Measurements from ENCODE around the gene SND1. TPM values are rescaled to one million over a fixed set of nuclear protein-coding genes. Genes with fewer than 3 reads are reported as not detected.

Gene SND1
- total RNA-seq, 1 experiment from 2014 or later = 139 TPM

DNA sequence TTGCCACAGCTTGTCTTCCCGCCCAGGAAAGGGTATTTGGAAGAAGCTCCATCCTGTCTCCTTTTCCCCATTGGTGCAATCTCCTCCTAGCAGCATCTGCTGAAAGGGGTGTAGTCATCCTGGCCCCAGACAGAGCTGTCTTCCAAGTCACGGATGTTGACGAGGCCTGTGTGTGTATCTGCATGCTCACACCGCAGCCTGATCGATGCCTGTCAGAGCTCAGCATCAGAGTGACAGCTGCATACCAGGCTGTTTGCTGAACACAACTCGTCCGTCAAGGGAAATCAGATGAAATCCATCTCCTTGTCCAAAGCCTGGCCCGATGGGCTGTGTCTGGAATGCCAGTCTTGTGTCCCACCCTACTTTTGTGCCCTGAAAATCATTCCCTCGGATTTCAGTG is 400.4 kb downstream of the SND1 start:
- Histone ChIP-seq H3K4me2 (ENCODE audit: low read length) (no peak overlapping the region), H3K9me3 (ENCODE audit: low read length) (no peaks in the 10 kb centered on the region), H2AFZ (ENCODE audit: low read length) (no peak overlapping the region), H4K20me1 (ENCODE audit: low read length) (no peaks in the 10 kb centered on the region), H3K4me1 (ENCODE audit: insufficient read depth, low read length) (no peaks in the 10 kb centered on the region), H3F3A (ENCODE audit: low read length, unreplicated experiment) (no peaks in the 10 kb centered on the region), H3K9ac (ENCODE audit: low read length) (no peak overlapping the region), H3K79me2 (ENCODE audit: low read length) (no peaks in the 10 kb centered on the region), H3K36me3 (ENCODE audit: low read depth, low read length) (no peaks in the 10 kb centered on the region; the same call in 1 of the 2 replicates), H3K27me3 (ENCODE audit: low read length) (no peaks in the 10 kb centered on the region), H3K27ac (ENCODE audit: low read length) (no peak overlapping the region), H3K4me3 (ENCODE audit: low read length) (no peak overlapping the region), H3K9me2 (replicated peaks; ENCODE audit: low read length) (no peaks in the 10 kb centered on the region)
- no peak for TF ChIP-seq EZH2 (IDR thresholded peaks at IDR 0.05; ENCODE audit: low read length, unreplicated experiment)
- no peak for TF ChIP-seq EZH2phosphoT487 (IDR thresholded peaks at IDR 0.05; ENCODE audit: borderline replicate concordance, low read length)
- no peak for TF ChIP-seq CTCF (conservative IDR thresholded peaks at IDR 0.05; ENCODE audit: low read depth, low read length)
- CTCF ChIA-PET = no interaction called here
- intact Hi-C loops (cut with micrococcal nuclease) = no loop called here
- DNase-seq = no peak
- no peak for ATAC-seq
- no TSS peak for BruUV-seq (replicated peaks)
- POLR2A ChIA-PET (ENCODE audit: unreplicated experiment) = no interaction called here

DNA sequence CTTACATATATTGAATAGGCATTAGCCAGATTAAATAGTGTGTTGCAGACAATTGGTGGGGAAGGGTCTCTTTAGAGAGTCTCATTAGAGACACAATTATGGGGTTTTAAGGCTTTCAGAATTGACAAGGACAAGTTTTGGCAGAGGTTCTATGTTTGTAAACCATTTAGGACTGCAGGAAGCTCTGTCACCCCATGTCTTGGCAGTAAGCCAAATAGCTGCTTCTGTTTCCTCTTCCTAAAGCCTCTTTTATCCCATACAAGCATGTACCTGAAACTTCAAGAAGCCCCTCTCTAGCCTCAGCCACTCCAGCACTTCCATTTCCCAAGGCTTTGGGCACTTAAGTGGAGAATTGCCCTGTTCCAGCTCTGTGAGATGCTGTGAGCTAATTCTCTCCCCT is 401.0 kb downstream of the SND1 start:
- DNase-seq (peak; percentile 25), ATAC-seq (no peak)
- POLR2A ChIA-PET (ENCODE audit: unreplicated experiment) = no interaction called here
- Histone ChIP-seq H3K4me3 (ENCODE audit: low read length) (no peak overlapping the region), H3K9ac (ENCODE audit: low read length) (no peak overlapping the region), H4K20me1 (ENCODE audit: low read length) (no peaks in the 10 kb centered on the region), H3K4me2 (ENCODE audit: low read length) (no peak overlapping the region), H2AFZ (ENCODE audit: low read length) (no peak overlapping the region), H3K9me2 (replicated peaks; ENCODE audit: low read length) (no peaks in the 10 kb centered on the region), H3K27ac (ENCODE audit: low read length) (no peak overlapping the region), H3K9me3 (ENCODE audit: low read length) (no peaks in the 10 kb centered on the region), H3K36me3 (ENCODE audit: low read depth, low read length) (no peaks in the 10 kb centered on the region; the same call in 1 of the 2 replicates), H3K27me3 (ENCODE audit: low read length) (no peaks in the 10 kb centered on the region), H3F3A (ENCODE audit: low read length, unreplicated experiment) (no peaks in the 10 kb centered on the region), H3K4me1 (ENCODE audit: insufficient read depth, low read length) (no peaks in the 10 kb centered on the region), H3K79me2 (ENCODE audit: low read length) (no peaks in the 10 kb centered on the region)
- no TSS peak for BruUV-seq (replicated peaks)
- CTCF ChIA-PET = no interaction called here
- intact Hi-C loops (cut with micrococcal nuclease) = no loop called here
- TF ChIP-seq EZH2phosphoT487 (IDR thresholded peaks at IDR 0.05; ENCODE audit: borderline replicate concordance, low read length) (no peak), CTCF (conservative IDR thresholded peaks at IDR 0.05; ENCODE audit: low read depth, low read length) (no peak), EZH2 (IDR thresholded peaks at IDR 0.05; ENCODE audit: low read length, unreplicated experiment) (no peak)

DNA sequence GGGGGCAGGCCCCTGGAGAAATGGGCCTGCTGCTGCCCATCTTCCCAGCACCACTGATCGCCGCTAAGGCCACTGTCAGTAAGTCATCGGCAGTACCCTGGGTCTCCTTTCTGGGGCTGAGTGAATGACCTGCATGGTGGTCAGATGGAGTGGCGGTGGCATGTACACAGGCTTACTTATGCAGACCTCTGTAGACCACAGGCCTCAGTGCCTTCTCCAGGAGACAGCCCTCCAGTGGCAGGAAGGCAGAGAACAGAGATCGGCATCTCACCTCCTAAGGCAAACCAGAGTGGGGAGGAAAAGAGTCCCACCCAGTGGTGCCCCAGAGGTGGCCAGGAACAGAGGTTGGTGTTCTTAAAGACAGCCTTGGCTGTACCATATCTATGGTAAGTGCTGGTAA is 402.0 kb downstream of the SND1 start:
- ChIA-PET POLR2A (ENCODE audit: unreplicated experiment) (no interaction called here), CTCF (no interaction called here)
- Histone ChIP-seq H3K27me3 (ENCODE audit: low read length) (no peaks in the 10 kb centered on the region), H3F3A (ENCODE audit: low read length, unreplicated experiment) (no peaks in the 10 kb centered on the region), H3K4me2 (ENCODE audit: low read length) (no peak overlapping the region), H3K9ac (ENCODE audit: low read length) (no peak overlapping the region), H3K4me3 (ENCODE audit: low read length) (no peak overlapping the region), H2AFZ (ENCODE audit: low read length) (no peak overlapping the region), H3K27ac (ENCODE audit: low read length) (no peak overlapping the region), H3K9me2 (replicated peaks; ENCODE audit: low read length) (no peaks in the 10 kb centered on the region), H3K36me3 (ENCODE audit: low read depth, low read length) (no peaks in the 10 kb centered on the region; the same call in 1 of the 2 replicates), H3K9me3 (ENCODE audit: low read length) (no peaks in the 10 kb centered on the region), H3K4me1 (ENCODE audit: insufficient read depth, low read length) (no peaks in the 10 kb centered on the region), H3K79me2 (ENCODE audit: low read length) (no peaks in the 10 kb centered on the region), H4K20me1 (ENCODE audit: low read length) (no peaks in the 10 kb centered on the region)
- ATAC-seq (no peak), DNase-seq (no peak)
- TF ChIP-seq EZH2phosphoT487 (IDR thresholded peaks at IDR 0.05; ENCODE audit: borderline replicate concordance, low read length) (no peak), CTCF (conservative IDR thresholded peaks at IDR 0.05; ENCODE audit: low read depth, low read length) (no peak), EZH2 (IDR thresholded peaks at IDR 0.05; ENCODE audit: low read length, unreplicated experiment) (no peak)
- no TSS peak for BruUV-seq (replicated peaks)
- intact Hi-C loops (cut with micrococcal nuclease) = no loop called here

All from PC-3 (cell line).